Endothelial cell of umbilical vein (primary cell): ENCODE results near the gene GUCY1A1. TPM values are rescaled to one million over a fixed set of nuclear protein-coding genes. Genes with fewer than 3 reads are reported as not detected.

Experiments used
- BruUV-seq: library from RNA; stranded (reverse); fragments of 400-500 nt; replicated peaks from 2 replicates; lab custom pipeline; 2021; lab: Mats Ljungman, UMichigan
- CTCF ChIA-PET: fragments of 300-600, 350-600 bp; sonication (Branson Sonifier 250); formaldehyde crosslinking; loops from one replicate; lab custom pipeline; 2021; ENCODE audit warnings: antibody characterized with exemption, inconsistent platforms; lab: Charles Lee
- POLR2A ChIA-PET: fragments of 300-600, 350-600 bp; sonication (Branson Sonifier 250); formaldehyde crosslinking; loops from one replicate; lab custom pipeline; 2021; ENCODE audit warnings: antibody characterized with exemption, inconsistent platforms; lab: Charles Lee
- DNase-seq: peaks from one replicate; pipeline ENCODE4 v3.0.0-alpha.2; 2011; ENCODE audit warnings: low read depth, low spot score
- FAIRE-seq: peaks from 2 replicates; lab custom pipeline; 2011; peaks lifted over from hg19 to GRCh38; lab: Jason Lieb, UNC
- H2AFZ ChIP-seq: 2 replicates; pipeline ENCODE4 v1.6.0; 2012; ENCODE audit warnings: low read depth, low read length, control low read depth, inconsistent platforms
- H3K27ac ChIP-seq: 2 replicates; pipeline ENCODE4 v1.5.1; 2011; ENCODE audit warnings: low read depth, mild to moderate bottlenecking, control low read depth, low read length, moderate library complexity; ENCODE audit not compliant: insufficient read depth
- H3K27me3 ChIP-seq, 2 experiments: 2 replicates each; pipeline versions ENCODE4 v1.6.0 to v1.6.1; 2011; ENCODE audit warnings: low read length in 2 of 2, mixed read lengths in 1 of 2; ENCODE audit not compliant: control insufficient read depth in 2 of 2, insufficient read depth in 2 of 2
- H3K36me3 ChIP-seq, 2 experiments: 2 replicates in 1 of 2; 3 replicates in 1 of 2; pipeline ENCODE4 v1.5.1; 2011; ENCODE audit warnings: low read length in 2 of 2, mild to moderate bottlenecking in 1 of 2, moderate library complexity in 1 of 2; ENCODE audit not compliant: control insufficient read depth in 2 of 2, insufficient read depth in 2 of 2; ENCODE audit errors: extremely low read depth in 1 of 2
- H3K4me1 ChIP-seq: 3 replicates; pipeline ENCODE4 v1.5.1; 2011; ENCODE audit warnings: mild to moderate bottlenecking, low read length; ENCODE audit not compliant: control insufficient read depth, insufficient read depth; ENCODE audit errors: extremely low read depth
- H3K4me2 ChIP-seq: 2 replicates; pipeline ENCODE4 v1.6.1; 2011; ENCODE audit warnings: low read length, control low read depth, mixed read lengths; ENCODE audit not compliant: insufficient read depth
- H3K4me3 ChIP-seq, 3 experiments: fragments of 200-600 bp in 1 of 3; sonication (generic), shearing (Covaris generic) in 1 of 3; replicated peaks in 1 of 3; 2 replicates each; pipeline ENCODE4 v1.5.1; 2011 to 2016; ENCODE audit warnings: control low read depth in 3 of 3, low read length in 3 of 3, mild to moderate bottlenecking in 2 of 3, inconsistent platforms in 1 of 3, low read depth in 1 of 3, moderate library complexity in 1 of 3; ENCODE audit not compliant: insufficient read depth in 1 of 3
- H3K79me2 ChIP-seq: 2 replicates; pipeline ENCODE4 v1.6.0; 2012; ENCODE audit warnings: low read length, inconsistent platforms; ENCODE audit not compliant: control insufficient read depth, insufficient read depth
- H3K9ac ChIP-seq: replicated peaks from 2 replicates; pipeline ENCODE3; 2011; ENCODE audit warnings: low read length, control low read depth; ENCODE audit not compliant: insufficient read depth; ENCODE audit errors: extremely low read depth
- H3K9me1 ChIP-seq: replicated peaks from 3 replicates; pipeline ENCODE4 v1.6.0; 2011; ENCODE audit warnings: mild to moderate bottlenecking, low read length; ENCODE audit not compliant: control insufficient read depth, insufficient read depth; ENCODE audit errors: extremely low read depth
- H3K9me3 ChIP-seq: replicated peaks from 2 replicates; pipeline ENCODE4 v1.5.1; 2012; ENCODE audit warnings: low read length, inconsistent platforms; ENCODE audit not compliant: control insufficient read depth, insufficient read depth
- H4K20me1 ChIP-seq: replicated peaks from 2 replicates; pipeline ENCODE3; 2011; ENCODE audit warnings: mild to moderate bottlenecking, low read length; ENCODE audit not compliant: control insufficient read depth, insufficient read depth; ENCODE audit errors: extremely low read depth
- FOS ChIP-seq: IDR thresholded peaks from 2 replicates; pipeline ENCODE4 v1.6.1; 2011; ENCODE audit warnings: mild to moderate bottlenecking, low read length, moderate library complexity, borderline replicate concordance; ENCODE audit not compliant: insufficient read depth
- GATA2 ChIP-seq: IDR thresholded peaks from 2 replicates; pipeline ENCODE4 v1.7.0; 2011; ENCODE audit warnings: low read depth, mild to moderate bottlenecking, moderate library complexity, mixed read lengths, low read length; ENCODE audit not compliant: insufficient read length, insufficient read depth
- JUN ChIP-seq: IDR thresholded peaks from 2 replicates; pipeline ENCODE4 v1.6.1; 2011; ENCODE audit warnings: borderline replicate concordance, low read depth; ENCODE audit not compliant: insufficient read length, insufficient read depth
- MYC ChIP-seq: IDR thresholded peaks from one replicate; pipeline ENCODE4 v1.6.1; 2011; ENCODE audit warnings: mild to moderate bottlenecking, low read depth, low read length
- POLR2A ChIP-seq: IDR thresholded peaks from 2 replicates; pipeline ENCODE4 v1.6.1; 2012; ENCODE audit warnings: low read depth, mild to moderate bottlenecking, control low read depth, low read length
- POLR2AphosphoS5 ChIP-seq: IDR thresholded peaks from 2 replicates; pipeline ENCODE4 v1.6.1; 2012; ENCODE audit warnings: low read depth, mild to moderate bottlenecking, control low read depth, low read length, moderate library complexity; ENCODE audit not compliant: insufficient read depth
- dilution Hi-C: fragments of 300-500 bp; cut with MboI; formaldehyde crosslinking; loops from one replicate; pipeline ENCODE4 v1.15.0; 2019; ENCODE audit warnings: low sequenced_read_pairs; ENCODE audit not compliant: extremely low pct_ligation_motif_present
- intact Hi-C: fragments of 100-400 bp; cut with micrococcal nuclease; formaldehyde crosslinking; loops from one replicate; pipeline ENCODE4 v1.10.0; 2022
- polyA plus RNA-seq, 4 experiments: library from polyadenylated mRNA; depleted of rRNA in 3 of 4; stranded (reverse) in 3 of 4; unstranded in 1 of 4; fragments of >200 nt; gene quantifications; 2 replicates each; pipeline versions ENCODE4 v1.2.1 to v1.2.3, GENCODE V29; 2011 to 2012; ENCODE audit warnings: missing spikeins in 1 of 4
- total RNA-seq: library from RNA; stranded (reverse); gene quantifications from 2 replicates; pipeline ENCODE4 v1.2.3, GENCODE V29; 2021
- TF ChIP-seq, protein P1 (sequence below), 2 donors: IDR thresholded peaks; 1 replicate in 1 of 2; 2 replicates in 1 of 2; pipeline ENCODE4 v1.5.1; 2011; ENCODE audit warnings: low read length in 2 of 2, mild to moderate bottlenecking in 2 of 2, moderate library complexity in 2 of 2, control low read depth in 1 of 2, inconsistent platforms in 1 of 2, low read depth in 1 of 2; ENCODE audit not compliant: insufficient read depth in 1 of 2; ENCODE audit errors: extremely low read depth in 1 of 2
- TF ChIP-seq, protein P2 (sequence below): IDR thresholded peaks from 2 replicates; pipeline ENCODE4 v1.6.1; 2011; ENCODE audit not compliant: insufficient read depth, insufficient read length

GUCY1A1 gene
- total and polyA plus RNA-seq, 2 donors (not counting 3 experiments of a cell fraction or from before 2014, with no cell fraction given) = 1.3 to 4.4 TPM

DNA sequence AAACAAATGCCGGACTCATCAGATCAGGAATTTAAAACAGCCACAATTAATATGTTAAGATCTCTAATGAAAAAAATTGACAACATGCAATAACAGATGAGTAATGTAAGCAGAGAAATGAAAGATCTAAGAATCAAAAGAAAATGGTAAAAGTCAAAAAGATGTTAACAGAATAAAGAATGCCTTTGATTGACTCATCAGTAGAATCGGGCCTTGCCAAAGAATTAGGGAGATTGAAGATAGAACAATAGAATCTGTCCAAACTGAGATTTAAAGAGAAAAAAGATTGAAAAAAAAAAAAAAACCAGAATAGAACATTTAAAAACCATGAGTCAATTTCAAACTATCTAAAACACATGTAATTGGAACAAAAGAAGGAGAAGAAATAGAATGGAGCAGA is 25.9 kb upstream of the GUCY1A1 start:
- dilution Hi-C loops = no loop called here
- Histone ChIP-seq H3K4me3 (no peak overlapping the region), H3K9ac (no peak overlapping the region), H3K9me3 (no peaks in the 10 kb centered on the region), H3K4me1 (peaks cover 15% of the 10 kb centered on the region), H4K20me1 (no peaks in the 10 kb centered on the region), H3K79me2 (no peaks in the 10 kb centered on the region), H2AFZ (no peak overlapping the region), H3K9me1 (no peaks in the 10 kb centered on the region), H3K27me3 (no peaks in the 10 kb centered on the region), H3K27ac (no peak overlapping the region), H3K36me3 (no peaks in the 10 kb centered on the region), H3K4me2 (no peak overlapping the region)
- DNase-seq = no peak
- TF ChIP-seq JUN = no peak
- TF ChIP-seq POLR2A = no peak
- TF ChIP-seq, protein P1, sequence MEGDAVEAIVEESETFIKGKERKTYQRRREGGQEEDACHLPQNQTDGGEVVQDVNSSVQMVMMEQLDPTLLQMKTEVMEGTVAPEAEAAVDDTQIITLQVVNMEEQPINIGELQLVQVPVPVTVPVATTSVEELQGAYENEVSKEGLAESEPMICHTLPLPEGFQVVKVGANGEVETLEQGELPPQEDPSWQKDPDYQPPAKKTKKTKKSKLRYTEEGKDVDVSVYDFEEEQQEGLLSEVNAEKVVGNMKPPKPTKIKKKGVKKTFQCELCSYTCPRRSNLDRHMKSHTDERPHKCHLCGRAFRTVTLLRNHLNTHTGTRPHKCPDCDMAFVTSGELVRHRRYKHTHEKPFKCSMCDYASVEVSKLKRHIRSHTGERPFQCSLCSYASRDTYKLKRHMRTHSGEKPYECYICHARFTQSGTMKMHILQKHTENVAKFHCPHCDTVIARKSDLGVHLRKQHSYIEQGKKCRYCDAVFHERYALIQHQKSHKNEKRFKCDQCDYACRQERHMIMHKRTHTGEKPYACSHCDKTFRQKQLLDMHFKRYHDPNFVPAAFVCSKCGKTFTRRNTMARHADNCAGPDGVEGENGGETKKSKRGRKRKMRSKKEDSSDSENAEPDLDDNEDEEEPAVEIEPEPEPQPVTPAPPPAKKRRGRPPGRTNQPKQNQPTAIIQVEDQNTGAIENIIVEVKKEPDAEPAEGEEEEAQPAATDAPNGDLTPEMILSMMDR (IDR thresholded peaks at IDR 0.05; ENCODE audit: extremely low read depth in 1 of 2, insufficient read depth in 1 of 2, low read depth in 1 of 2, low read length in 2 of 2) = no peak
- TF ChIP-seq, protein P2, sequence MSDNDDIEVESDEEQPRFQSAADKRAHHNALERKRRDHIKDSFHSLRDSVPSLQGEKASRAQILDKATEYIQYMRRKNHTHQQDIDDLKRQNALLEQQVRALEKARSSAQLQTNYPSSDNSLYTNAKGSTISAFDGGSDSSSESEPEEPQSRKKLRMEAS = no peak
- no peak for TF ChIP-seq MYC
- no peak for TF ChIP-seq GATA2
- TF ChIP-seq FOS = no peak
- TF ChIP-seq POLR2AphosphoS5 = no peak
- ChIA-PET CTCF (interaction anchor here (0.6 kb wide), 1 partner anchor 20 kb away, joined by 3 read pairs; no protein-coding TSS in a partner anchor), POLR2A (no interaction called here)
- intact Hi-C loops = no loop called here
- BruUV-seq = no TSS peak
- FAIRE-seq = no peak
